SK-N-MC (cell line): ENCODE results near the gene CAPNS2.
"Not testable (repeated sequence)": the region's sequence is repeated elsewhere in the genome, so short reads cannot be mapped to it uniquely, and the experiment has no call there.

ENCODE experiments used
- DNase-seq: peaks from one replicate; pipeline ENCODE4 v3.0.0-alpha.2; 2011; ENCODE audit warnings: low read depth, low spot score
- H3K27ac ChIP-seq: fragments of 200-600 bp; sonication (generic); 2 replicates; pipeline ENCODE4 v1.5.1; 2016; ENCODE audit warnings: mixed run types
- H3K36me3 ChIP-seq: fragments of 200-600 bp; sonication (generic); 2 replicates; pipeline ENCODE4 v1.6.1; 2017; ENCODE audit warnings: antibody characterized with exemption, low read length, mixed read lengths; ENCODE audit not compliant: insufficient read depth
- H3K4me3 ChIP-seq: fragments of 200-600 bp; sonication (generic); 2 replicates; pipeline ENCODE4 v1.5.1; 2016
- H3K9ac ChIP-seq: fragments of 200-600 bp; sonication (generic); 2 replicates; pipeline ENCODE4 v1.8.0; 2017; ENCODE audit warnings: mixed run types, mixed read lengths; ENCODE audit not compliant: insufficient read length
- H3K9me3 ChIP-seq: fragments of 200-600 bp; sonication (generic); 2 replicates; pipeline ENCODE4 v1.6.1; 2017; ENCODE audit warnings: low read depth, mild to moderate bottlenecking, antibody characterized with exemption, low read length, moderate library complexity, mixed read lengths
- EZH2 ChIP-seq: fragments of 200-600 bp; sonication (generic); IDR thresholded peaks from one replicate; pipeline ENCODE4 v1.6.1; 2017; ENCODE audit warnings: antibody characterized with exemption
- FOXP2 ChIP-seq: optimal IDR thresholded peaks from 2 replicates; pipeline ENCODE3; 2011; ENCODE audit warnings: mild to moderate bottlenecking, moderate library complexity; ENCODE audit not compliant: insufficient read depth; ENCODE audit errors: extremely low read length, control extremely low read depth
- POLR2AphosphoS5 ChIP-seq: IDR thresholded peaks from 2 replicates; pipeline ENCODE4 v1.6.1; 2012; ENCODE audit warnings: mild to moderate bottlenecking, low read depth, low read length, borderline replicate concordance

Gene CAPNS2

DNA sequence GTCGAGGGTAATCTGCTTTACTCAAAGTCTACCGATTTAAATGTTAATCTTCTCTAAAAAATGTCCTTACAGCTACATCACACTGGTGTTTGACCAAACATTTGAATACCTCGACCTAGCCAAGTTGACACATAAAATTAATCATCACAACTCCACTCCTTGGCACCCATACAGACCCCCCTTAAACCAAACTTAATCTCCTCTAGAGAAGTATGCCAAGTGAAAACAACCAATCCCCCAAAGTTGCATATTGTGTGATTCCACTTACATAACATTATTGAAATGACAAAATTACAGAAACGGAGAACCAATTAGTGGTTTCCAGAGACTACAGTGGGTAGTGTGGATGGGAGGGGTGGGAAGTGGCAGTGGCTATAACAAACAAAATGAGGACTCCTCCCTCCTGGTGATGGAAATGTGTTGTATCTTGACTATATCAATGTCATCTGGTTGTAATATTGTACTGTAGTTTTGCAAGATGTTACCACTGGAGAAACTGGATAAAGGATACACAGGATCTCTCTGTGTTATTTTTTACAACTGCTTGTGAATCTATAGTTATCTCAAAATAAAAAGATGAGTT, 39.4 kb downstream of the CAPNS2 start:
- DNase-seq = no peak
- no peak for TF ChIP-seq POLR2AphosphoS5
- no peak for TF ChIP-seq EZH2
- no peak for TF ChIP-seq FOXP2

DNA sequence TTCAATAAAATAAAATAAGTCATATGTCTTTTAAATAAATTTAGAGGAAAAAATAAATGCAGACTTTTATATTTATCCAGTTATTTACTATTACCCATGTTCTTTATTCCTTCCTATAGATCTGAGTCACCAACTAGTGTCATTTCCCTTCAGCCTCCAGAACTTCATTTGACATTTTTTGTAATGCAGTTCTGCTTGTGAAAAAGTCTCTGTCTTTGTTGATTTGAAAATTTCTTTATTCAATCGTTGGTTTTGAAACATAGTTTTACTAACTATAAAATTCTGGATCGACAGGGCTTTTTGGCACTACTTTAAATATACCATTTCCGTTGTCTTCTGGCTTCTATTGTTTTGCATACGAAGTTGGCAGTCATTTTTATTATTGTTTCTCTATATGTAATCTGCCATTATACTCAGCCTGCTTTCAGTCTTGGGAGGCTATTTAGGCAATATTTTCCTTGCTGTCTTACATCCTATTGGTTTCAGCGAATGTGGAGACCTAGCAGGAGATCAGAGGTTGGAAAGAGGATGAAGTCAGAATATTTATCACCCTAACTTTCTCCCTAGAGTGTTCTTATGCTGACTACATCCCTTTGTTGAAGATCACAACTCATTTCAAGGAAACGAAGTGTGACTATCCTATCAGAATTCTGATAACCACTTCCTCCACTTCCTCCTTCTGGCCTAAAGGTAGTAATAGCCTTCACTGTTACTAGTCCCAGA, 47.3 kb downstream of the CAPNS2 start:
- H3K36me3 ChIP-seq = no peaks in the 10 kb centered on the region
- no peak overlapping the region for H3K4me3 ChIP-seq
- no peak for DNase-seq
- no peak for TF ChIP-seq FOXP2
- TF ChIP-seq EZH2 = no peak
- no peak for TF ChIP-seq POLR2AphosphoS5
- H3K9ac ChIP-seq = no peak overlapping the region
- H3K9me3 ChIP-seq = no peaks in the 10 kb centered on the region
- no peak overlapping the region for H3K27ac ChIP-seq

More for the DNA sequence above, 39.4 kb downstream of the CAPNS2 start:
- no peak overlapping the region for H3K4me3 ChIP-seq
- H3K9ac ChIP-seq = no peak overlapping the region
- no peaks in the 10 kb centered on the region for H3K9me3 ChIP-seq
- H3K27ac ChIP-seq = no peak overlapping the region
- no peaks in the 10 kb centered on the region for H3K36me3 ChIP-seq

DNA sequence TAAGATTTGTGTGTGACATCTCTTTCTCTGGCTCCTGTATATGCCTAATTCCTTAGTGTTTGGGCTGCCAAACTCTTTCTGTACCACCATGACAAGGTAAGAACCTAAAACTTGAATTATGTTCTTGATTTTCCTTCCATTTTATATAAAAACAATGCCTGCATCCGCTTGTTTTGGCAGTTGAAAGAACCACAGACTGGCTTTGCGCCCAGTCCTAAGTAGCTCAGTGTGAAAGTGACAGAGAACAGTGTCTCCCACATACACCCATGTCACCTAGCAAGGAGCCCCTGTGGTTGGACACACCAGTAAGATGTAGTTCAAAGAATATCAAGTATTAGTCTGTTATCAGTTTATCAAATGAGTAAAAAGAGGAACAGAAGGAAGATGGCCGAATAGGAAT, 48.6 kb downstream of the CAPNS2 start:
- TF ChIP-seq POLR2AphosphoS5 (no peak), EZH2 (no peak), FOXP2 (no peak)
- H3K36me3 ChIP-seq = no peaks in the 10 kb centered on the region
- DNase-seq = no peak
- H3K9ac ChIP-seq = no peak overlapping the region
- no peak overlapping the region for H3K4me3 ChIP-seq
- H3K27ac ChIP-seq = no peak overlapping the region
- no peaks in the 10 kb centered on the region for H3K9me3 ChIP-seq

- H3K4me3 ChIP-seq, H3K9ac ChIP-seq, H3K36me3 ChIP-seq, DNase-seq, H3K27ac ChIP-seq, H3K9me3 ChIP-seq: not testable (repeated sequence)
Measured at GRCh38 chr16:55615670-55616069, 49.2 kb downstream of the CAPNS2 start.
